Small intestine (tissue), 4 donors: ENCODE data around the gene BLVRB. TPM values are rescaled to one million over a fixed set of nuclear protein-coding genes. Genes with fewer than 3 reads are reported as not detected.

Experiments
- polyA plus RNA-seq, 4 donors: library from polyadenylated mRNA; stranded (reverse) in 3 of 4; unstranded in 1 of 4; fragments of 200-250 nt in 3 of 4; fragments of 120-200 nt in 1 of 4; gene quantifications; one replicate each; pipeline versions ENCODE4 v1.2.1 to v1.2.3, GENCODE V29; 2013
- donor health status: healthy with polysubstance abuse.
- donor health status: Bipolar disorder and iron deficiency.
- donor health status: healthy.

Gene BLVRB
- polyA plus RNA-seq, 4 donors: 101 to 206 (median 201) TPM

Other genes starting within 250 kb of the BLVRB start
- gene TTC9B, start 247.4 kb downstream of the BLVRB start, polyA plus RNA-seq: 1 to 10 TPM in 1 of 4 donors, under 1 TPM in 1, not detected in 2; 0.21 to 2.6 TPM
- 1 to 10 TPM in 2 of 4 donors, under 1 TPM in 1, not detected in 1; 0.82 to 1.2 (median 1.1) TPM for gene CCNP, start 239.1 kb downstream of the BLVRB start, polyA plus RNA-seq
- 10 to 100 TPM; 19.2 to 97.2 (median 48.5) TPM for gene AKT2, start 180.4 kb downstream of the BLVRB start, polyA plus RNA-seq
- gene C19orf47, start 117.3 kb downstream of the BLVRB start, polyA plus RNA-seq: 10 to 100 TPM in 1 of 4 donors, 1 to 10 TPM in 3; 5.1 to 13.2 (median 7.4) TPM
- gene PLD3, start 117.0 kb downstream of the BLVRB start, polyA plus RNA-seq: 100 to 1,000 TPM in 2 of 4 donors, 10 to 100 TPM in 2; 48.1 to 314 (median 93.6) TPM
- under 1 TPM in 2 of 4 donors, not detected in 2; 0.07 TPM for gene HIPK4, start 75.6 kb downstream of the BLVRB start, polyA plus RNA-seq
- gene PRX, start 52.4 kb downstream of the BLVRB start, polyA plus RNA-seq: 1 to 10 TPM in 2 of 4 donors, under 1 TPM in 2; 0.45 to 3.1 (median 1.3) TPM
- 10 to 100 TPM in 3 of 4 donors, 1 to 10 TPM in 1; 8.7 to 29.7 (median 22.6) TPM for gene SERTAD1, start 39.8 kb downstream of the BLVRB start, polyA plus RNA-seq
- gene SERTAD3, start 21.4 kb downstream of the BLVRB start, polyA plus RNA-seq: 10 to 100 TPM; 21.3 to 31.3 (median 28.0) TPM
- 1 to 10 TPM in 3 of 4 donors, not detected in 1; 1.1 to 2.0 (median 1.8) TPM for gene SPTBN4, start 1.3 kb upstream of the BLVRB start, polyA plus RNA-seq
- gene SHKBP1, start 111.1 kb upstream of the BLVRB start, polyA plus RNA-seq: 10 to 100 TPM; 27.0 to 70.3 (median 60.4) TPM
- gene LTBP4, start 135.6 kb upstream of the BLVRB start, polyA plus RNA-seq: 100 to 1,000 TPM in 2 of 4 donors, 10 to 100 TPM in 2; 63.3 to 222 (median 116) TPM
- gene NUMBL, start 224.9 kb upstream of the BLVRB start, polyA plus RNA-seq: 10 to 100 TPM in 2 of 4 donors, 1 to 10 TPM in 2; 6.2 to 15.6 (median 9.9) TPM